Mesenteric fat pad (tissue), 1 donor: ENCODE data around the gene LMF1. TPM values are rescaled to one million over a fixed set of nuclear protein-coding genes. Genes with fewer than 3 reads are reported as not detected.

Experiments
- DNase-seq: peaks from one replicate; pipeline ENCODE4 v3.0.0-alpha.2; 2020; ENCODE audit warnings: low spot score
- total RNA-seq: library from RNA; stranded (reverse); fragmentation: NEBNext Ultra II Directional; extraction: Animal tissue kit (Norgen Biotek cat#: 25700); gene quantifications from one replicate; pipeline ENCODE4 v1.2.1, GENCODE V29; 2021
- donor health status: DM: yes; HTN: yes; CAD: no.

LMF1 gene
- total RNA-seq, 1 donor from 2014 or later = 16.0 TPM

DNA sequence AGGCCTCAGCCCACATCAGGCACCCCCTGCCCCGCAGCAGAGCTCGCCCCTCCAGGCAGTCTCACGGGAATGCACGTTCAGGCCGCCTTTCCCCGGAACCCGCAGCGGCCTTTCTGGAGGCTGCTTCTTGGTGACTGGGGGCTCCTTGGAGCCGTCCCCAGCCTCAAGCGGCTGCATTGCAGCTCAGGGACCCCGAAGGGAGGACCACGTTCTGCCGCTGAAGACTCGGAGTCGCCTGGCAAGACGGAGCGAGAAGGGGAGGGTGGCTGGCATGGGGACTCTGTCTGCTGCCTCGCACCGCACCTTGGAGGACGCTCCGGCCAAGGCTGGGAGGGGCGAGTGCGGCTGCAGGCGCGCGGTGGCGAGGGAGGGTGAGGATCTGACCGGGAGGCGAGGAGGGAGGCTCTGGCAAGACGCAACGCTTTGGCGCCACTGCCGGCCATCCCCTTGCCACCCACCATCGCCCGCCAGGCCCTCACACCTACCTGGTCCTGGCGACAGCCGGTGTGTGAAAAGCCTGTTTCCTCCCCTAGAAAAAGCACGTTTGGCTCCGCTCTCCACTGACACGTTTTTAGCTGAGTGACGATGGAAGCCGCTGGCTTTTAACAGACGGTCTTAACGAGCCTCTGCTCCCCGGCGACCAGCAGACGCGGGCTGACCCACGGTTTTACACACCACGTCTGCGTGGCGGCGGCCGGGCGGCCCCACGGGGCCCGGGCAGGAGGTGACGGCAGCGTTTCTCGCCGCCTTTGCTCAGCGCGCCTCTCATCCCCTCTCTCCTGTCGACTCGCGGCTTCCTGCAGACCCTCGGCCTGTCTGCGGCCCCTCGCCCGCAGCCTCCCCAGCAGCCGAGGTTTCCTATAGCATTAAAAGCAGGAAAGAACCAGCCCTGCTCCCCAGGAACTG lies 153.5 kb downstream of the LMF1 start:
- DNase-seq = no peak

DNA sequence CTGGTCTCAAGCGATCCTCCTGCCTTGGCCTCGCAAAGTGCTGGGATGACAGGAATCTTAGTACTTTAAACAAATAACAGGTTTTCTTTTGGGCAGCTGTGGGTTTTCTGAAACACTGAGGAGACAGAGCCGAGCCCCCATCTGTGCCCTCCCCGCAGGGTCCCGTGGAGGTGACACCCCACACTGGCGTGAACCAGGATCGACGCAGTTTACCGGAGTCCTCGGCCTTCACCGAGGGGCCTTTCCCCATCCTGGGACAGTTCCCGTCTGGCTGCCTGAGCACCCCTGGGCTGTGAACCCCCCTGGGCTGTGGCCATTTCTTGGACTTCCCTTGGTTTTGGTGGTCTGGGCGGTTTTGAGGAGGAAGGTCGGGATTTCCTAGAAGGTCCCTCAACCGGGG lies 154.9 kb downstream of the LMF1 start:
- no peak for DNase-seq

DNA sequence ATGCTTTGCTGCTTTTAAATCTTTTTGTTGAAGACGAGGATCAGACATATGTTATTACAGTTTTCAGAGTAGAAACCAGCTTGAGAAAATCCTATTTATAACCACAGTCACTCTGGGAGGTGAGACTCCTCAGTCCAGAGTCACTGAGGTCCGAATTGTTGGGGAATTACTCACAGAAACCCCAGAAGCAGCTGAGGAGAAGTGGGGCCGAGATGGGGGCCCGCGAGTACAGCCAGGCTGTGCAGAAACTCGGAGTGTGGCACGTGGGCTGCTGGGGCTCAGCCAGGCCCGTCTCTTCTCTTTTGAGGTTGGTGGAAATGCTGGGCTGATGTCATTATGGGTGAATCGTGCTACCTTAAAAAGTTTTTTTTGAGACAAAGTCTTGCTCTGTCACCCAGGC lies 155.8 kb downstream of the LMF1 start:
- no peak for DNase-seq

DNA sequence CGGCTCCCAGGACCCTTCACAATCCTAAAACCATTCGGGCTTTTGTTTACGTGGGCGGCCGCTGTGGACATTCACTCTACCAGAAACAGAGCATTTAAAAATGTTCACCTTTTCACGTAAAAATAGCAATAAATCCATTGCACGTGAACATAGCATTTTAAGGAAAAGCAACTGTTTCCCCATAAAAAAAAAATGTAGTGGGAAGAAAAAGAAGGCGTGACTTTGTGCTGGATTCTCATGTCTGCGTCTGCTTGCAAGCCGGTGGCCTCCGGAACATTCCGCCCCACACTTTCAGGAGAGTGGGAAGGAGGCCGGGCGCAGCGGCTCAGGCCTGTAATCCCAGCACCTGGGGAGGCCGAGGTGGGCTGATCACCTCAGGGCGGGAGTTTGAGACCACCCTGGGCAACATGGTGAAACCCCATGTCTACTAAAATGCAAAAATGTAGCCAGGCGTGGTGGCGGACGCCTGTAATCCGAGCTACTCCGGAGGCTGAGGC lies 156.8 kb downstream of the LMF1 start:
- no peak for DNase-seq

DNA sequence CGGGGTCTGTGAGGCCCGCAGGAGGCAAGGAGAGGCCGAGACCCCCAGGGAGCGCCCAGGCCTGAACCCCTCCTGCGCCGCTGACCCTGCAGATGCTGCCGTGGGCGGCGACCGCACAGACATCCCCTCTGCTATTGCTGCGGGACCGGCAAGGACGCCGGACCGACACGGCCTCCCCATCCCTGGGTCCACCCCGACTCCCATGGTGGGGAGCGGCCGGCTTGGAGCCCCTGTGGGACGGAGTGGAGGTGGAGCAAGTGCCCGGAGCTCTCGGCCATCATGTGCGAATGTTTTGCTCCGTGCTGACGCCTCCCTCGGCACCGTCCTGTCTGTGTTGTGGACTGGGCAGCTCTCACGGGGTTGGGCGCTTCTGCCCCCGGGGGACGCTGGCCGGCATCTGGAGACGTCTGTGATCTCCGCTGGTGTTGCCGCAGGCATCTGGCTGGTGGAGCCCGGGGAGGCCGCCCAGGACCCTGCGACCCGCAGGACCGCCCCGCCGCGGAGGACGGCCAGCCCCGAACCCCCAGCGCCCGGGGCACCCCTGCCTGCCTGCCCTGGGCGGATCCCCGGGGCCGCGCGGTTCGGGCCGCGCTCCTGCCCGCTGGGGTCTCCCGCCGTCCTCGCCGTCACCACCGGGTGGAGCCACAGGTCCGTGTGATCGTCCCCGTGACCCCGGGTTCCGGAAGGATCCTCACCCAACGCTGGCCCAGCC lies 157.4 kb downstream of the LMF1 start:
- no peak for DNase-seq

DNA sequence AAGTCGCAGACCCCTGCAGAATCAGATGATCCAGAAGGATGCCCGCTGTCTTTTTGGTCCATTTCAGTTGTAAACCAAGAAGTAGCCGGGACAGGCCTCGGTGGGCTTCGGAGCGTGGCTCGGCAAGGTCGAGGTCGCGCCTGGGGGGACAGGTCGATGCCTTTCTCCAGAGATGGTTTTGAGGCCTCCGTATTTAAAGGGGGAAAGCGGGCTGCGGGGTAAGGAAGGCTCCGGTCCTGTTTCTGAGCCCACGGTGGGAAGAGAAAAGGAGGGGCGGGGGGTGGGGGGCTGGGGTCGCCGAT lies 162.7 kb downstream of the LMF1 start:
- DNase-seq = no peak

GRCh38 chr16:807347-808084 lies 163.3 kb downstream of the LMF1 start:
- peak; percentile 97 for DNase-seq

DNA sequence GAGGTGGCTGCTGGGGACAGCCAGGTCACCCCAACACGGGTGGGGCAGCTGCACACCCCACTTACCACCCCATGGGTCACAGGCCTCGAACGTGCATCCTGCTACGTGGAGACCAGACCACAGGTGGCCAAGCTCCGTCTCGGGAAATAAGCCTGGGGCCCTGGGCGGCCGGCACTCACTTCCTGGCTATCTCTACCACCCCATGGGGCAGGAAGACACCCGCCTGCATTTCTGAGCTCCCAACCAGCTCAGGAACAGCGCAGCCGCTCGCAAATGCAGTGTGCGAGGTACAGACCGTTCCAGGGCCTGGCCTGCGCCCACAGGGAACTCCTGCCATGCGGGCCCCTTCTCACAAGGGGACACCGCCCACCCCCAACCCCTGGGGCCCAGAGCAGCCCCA lies 165.3 kb downstream of the LMF1 start:
- no peak for DNase-seq

GRCh38 chr16:804193-805048 lies 166.4 kb downstream of the LMF1 start:
- no peak for DNase-seq

DNA sequence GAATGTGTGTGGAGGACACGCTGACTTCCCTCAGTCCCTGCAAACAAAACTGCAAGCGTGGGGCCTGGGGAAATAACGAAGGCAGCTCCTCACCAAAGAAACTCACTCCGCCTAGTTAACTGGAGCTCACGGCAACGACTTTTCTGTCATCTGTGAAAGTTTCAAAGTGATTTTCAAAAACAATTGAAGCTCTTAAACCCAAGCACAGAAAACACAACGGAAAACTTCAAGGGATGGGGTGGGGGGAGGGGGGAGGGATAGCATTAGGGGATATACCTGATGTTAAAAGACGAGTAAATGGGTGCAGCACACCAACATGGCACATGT lies 167.1 kb downstream of the LMF1 start:
- DNase-seq = no peak

Other genes starting within 250 kb of the LMF1 start
- gene ANTKMT, start 249.8 kb downstream of the LMF1 start, total RNA-seq = 30.9 TPM
- gene CCDC78, start 244.5 kb downstream of the LMF1 start, total RNA-seq = 1.0 TPM
- 7.4 TPM for gene HAGHL, start 243.9 kb downstream of the LMF1 start, total RNA-seq
- 21.0 TPM for gene CIAO3, start 230.0 kb downstream of the LMF1 start, total RNA-seq
- gene MSLN, start 210.2 kb downstream of the LMF1 start, total RNA-seq = not detected
- gene RPUSD1, start 182.6 kb downstream of the LMF1 start, total RNA-seq = 16.8 TPM
- gene CHTF18, start 182.4 kb downstream of the LMF1 start, total RNA-seq = 5.6 TPM
- gene GNG13, start 170.2 kb downstream of the LMF1 start, total RNA-seq = not detected
- 1.3 TPM for gene SOX8, start 10.8 kb upstream of the LMF1 start, total RNA-seq
- not detected for gene SSTR5, start 101.8 kb upstream of the LMF1 start, total RNA-seq
- gene C1QTNF8, start 125.3 kb upstream of the LMF1 start, total RNA-seq = not detected
- 2.6 TPM for gene CACNA1H, start 182.1 kb upstream of the LMF1 start, total RNA-seq